Vagina (tissue), 2 donors: ENCODE data around the gene SOX18. TPM values are rescaled to one million over a fixed set of nuclear protein-coding genes. Genes with fewer than 3 reads are reported as not detected.

Source experiments
- DNase-seq, 2 donors: peaks; one replicate each; pipeline ENCODE4 v3.0.0-alpha.2; 2017; ENCODE audit errors: extremely low spot score in 2 of 2
- H3K27ac ChIP-seq: fragments of 200-600 bp; sonication (generic); one replicate; pipeline ENCODE4 v1.5.1; 2019
- H3K27me3 ChIP-seq: fragments of 200-600 bp; sonication (generic); one replicate; pipeline ENCODE4 v1.5.1; 2019
- H3K36me3 ChIP-seq, 2 donors: fragments of 200-600 bp; sonication (generic); one replicate each; pipeline ENCODE4 v1.5.1; 2017 to 2019
- H3K4me1 ChIP-seq: fragments of 200-600 bp; sonication (generic); one replicate; pipeline ENCODE4 v1.5.1; 2019
- H3K4me3 ChIP-seq, 2 donors: fragments of 200-600 bp; sonication (generic); 1 replicate in 1 of 2; 2 replicates in 1 of 2; pipeline ENCODE4 v1.5.1; 2016 to 2019
- H3K9me3 ChIP-seq: fragments of 200-600 bp; sonication (generic); one replicate; pipeline ENCODE4 v1.5.1; 2019
- POLR2A ChIP-seq, 2 donors: fragments of 450-650 bp; IDR thresholded peaks; one replicate each; pipeline ENCODE4 v1.6.1; 2017; ENCODE audit warnings: antibody characterized with exemption in 2 of 2, mild to moderate bottlenecking in 2 of 2, moderate library complexity in 2 of 2
- POLR2AphosphoS5 ChIP-seq, 2 donors: sonication (generic); formaldehyde crosslinking; IDR thresholded peaks; one replicate each; pipeline ENCODE4 v1.9.0; 2017; ENCODE audit warnings: antibody characterized with exemption in 2 of 2, mild to moderate bottlenecking in 2 of 2, low read depth in 1 of 2; ENCODE audit not compliant: insufficient read depth in 1 of 2
- intact Hi-C: fragments of 100-400 bp; cut with DNase I; formaldehyde crosslinking; loops from one replicate; pipeline ENCODE4 v1.15.1; 2023
- total RNA-seq: library from RNA; depleted of rRNA; stranded (reverse); fragments of >200 nt; gene quantifications from one replicate; pipeline ENCODE4 v1.2.3, GENCODE V29; 2016
- TF ChIP-seq, protein P1 (sequence below), 3 experiments: fragments of 450-650 bp in 2 of 3; fragments of 200-600 bp in 1 of 3; sonication (generic) in 1 of 3; IDR thresholded peaks; one replicate each; pipeline ENCODE4 v1.5.1; 2017 to 2019; ENCODE audit warnings: antibody characterized with exemption in 3 of 3, mild to moderate bottlenecking in 2 of 3, moderate library complexity in 2 of 3

Gene SOX18
- total RNA-seq, 1 donor from 2014 or later, result 57.2 TPM

- Histone ChIP-seq H3K4me1 (peaks cover 38% of the 10 kb centered on the region), H3K27me3 (peaks cover 8% of the 10 kb centered on the region), H3K36me3 (no peaks in the 10 kb centered on the region), H3K9me3 (no peaks in the 10 kb centered on the region), H3K4me3 (no peak overlapping the region), H3K27ac (no peak overlapping the region)
- intact Hi-C loops, result no loop called here
- TF ChIP-seq, protein P1, sequence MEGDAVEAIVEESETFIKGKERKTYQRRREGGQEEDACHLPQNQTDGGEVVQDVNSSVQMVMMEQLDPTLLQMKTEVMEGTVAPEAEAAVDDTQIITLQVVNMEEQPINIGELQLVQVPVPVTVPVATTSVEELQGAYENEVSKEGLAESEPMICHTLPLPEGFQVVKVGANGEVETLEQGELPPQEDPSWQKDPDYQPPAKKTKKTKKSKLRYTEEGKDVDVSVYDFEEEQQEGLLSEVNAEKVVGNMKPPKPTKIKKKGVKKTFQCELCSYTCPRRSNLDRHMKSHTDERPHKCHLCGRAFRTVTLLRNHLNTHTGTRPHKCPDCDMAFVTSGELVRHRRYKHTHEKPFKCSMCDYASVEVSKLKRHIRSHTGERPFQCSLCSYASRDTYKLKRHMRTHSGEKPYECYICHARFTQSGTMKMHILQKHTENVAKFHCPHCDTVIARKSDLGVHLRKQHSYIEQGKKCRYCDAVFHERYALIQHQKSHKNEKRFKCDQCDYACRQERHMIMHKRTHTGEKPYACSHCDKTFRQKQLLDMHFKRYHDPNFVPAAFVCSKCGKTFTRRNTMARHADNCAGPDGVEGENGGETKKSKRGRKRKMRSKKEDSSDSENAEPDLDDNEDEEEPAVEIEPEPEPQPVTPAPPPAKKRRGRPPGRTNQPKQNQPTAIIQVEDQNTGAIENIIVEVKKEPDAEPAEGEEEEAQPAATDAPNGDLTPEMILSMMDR (IDR thresholded peaks at IDR 0.05), result no peak
- TF ChIP-seq POLR2A (IDR thresholded peaks at IDR 0.05), result no peak
- TF ChIP-seq POLR2AphosphoS5 (IDR thresholded peaks at IDR 0.05; ENCODE audit: insufficient read depth in 1 of 2, low read depth in 1 of 2), result no peak
- DNase-seq, result no peak
These were observed 2.9 kb upstream of the SOX18 start for GRCh38 chr20:64052326-64052722.

DNA sequence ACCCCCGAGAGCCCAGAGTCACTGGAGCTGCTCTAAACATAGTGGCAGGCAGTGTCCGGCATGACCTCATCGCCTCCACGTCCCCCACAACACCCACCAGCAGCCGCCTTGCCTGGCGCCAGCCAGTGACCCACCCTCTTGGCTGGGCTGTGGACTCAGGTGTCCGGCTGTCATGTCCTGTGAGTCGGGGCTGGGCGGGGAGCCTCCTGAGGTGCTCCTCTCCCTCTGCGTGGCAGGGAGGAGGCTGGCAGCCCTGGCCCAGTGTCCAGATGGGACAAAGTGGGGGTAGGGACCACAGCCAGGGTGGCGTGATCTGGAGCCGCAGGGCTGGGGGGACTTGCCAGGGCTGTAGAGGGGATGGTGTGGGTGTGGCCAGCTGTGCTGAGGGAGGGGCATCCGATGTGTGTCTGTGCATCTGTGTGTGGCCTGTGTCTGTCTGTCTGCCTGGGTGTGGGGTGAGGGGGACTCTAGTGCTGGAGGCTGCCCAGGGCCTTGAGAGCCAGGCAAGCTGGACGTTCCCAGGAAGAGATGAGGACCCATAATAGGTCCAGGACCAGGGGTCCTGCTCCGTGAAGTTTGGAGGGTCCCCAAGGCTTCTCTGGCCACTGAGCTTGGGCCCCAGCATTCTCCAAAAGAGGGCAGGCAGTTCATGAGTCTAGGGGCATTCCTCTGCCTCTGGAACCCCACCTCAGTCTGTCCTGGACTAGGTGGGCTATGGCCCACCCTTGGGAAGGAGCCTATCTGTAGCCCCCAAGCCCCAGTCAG, 2.3 kb upstream of the SOX18 start:
- TF ChIP-seq POLR2AphosphoS5 (IDR thresholded peaks at IDR 0.05; ENCODE audit: insufficient read depth in 1 of 2, low read depth in 1 of 2) (peak in 1 of 2 donors; percentile 30), POLR2A (IDR thresholded peaks at IDR 0.05) (no peak)
- TF ChIP-seq, protein P1 (IDR thresholded peaks at IDR 0.05), result no peak
- H3K36me3 ChIP-seq, result no peaks in the 10 kb centered on the region
- no peak for DNase-seq
- H3K4me1 ChIP-seq, result peaks cover 34% of the 10 kb centered on the region
- H3K27me3 ChIP-seq, result peaks cover 8% of the 10 kb centered on the region
- H3K4me3 ChIP-seq, result no peak overlapping the region
- intact Hi-C loops, result no loop called here
- H3K9me3 ChIP-seq, result no peaks in the 10 kb centered on the region
- H3K27ac ChIP-seq, result peak overlapping the region; percentile 13

DNA sequence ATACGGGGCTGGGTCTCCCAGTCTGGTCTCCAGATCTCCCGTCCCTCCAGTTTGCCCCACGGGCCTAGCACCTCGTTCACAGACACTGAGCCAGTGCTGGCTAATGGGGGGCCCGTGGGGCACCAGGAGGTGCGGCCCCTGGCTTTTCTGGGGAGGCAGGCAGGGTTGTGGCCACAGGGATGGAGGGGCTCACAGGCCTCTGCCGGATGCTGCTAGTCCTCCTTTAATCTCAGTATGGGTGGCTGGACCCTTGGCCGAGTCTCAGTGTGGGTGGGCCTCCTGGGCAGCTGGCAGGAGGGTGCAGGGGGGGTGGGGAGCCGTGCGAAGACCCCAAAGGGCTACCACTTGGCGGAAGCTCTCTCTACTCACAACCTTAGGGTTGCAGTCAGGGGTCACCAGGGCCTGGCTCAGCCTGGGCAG, 1.6 kb upstream of the SOX18 start:
- TF ChIP-seq POLR2A (IDR thresholded peaks at IDR 0.05), result no peak
- TF ChIP-seq POLR2AphosphoS5 (IDR thresholded peaks at IDR 0.05; ENCODE audit: insufficient read depth in 1 of 2, low read depth in 1 of 2), result no peak
- Histone ChIP-seq H3K9me3 (no peaks in the 10 kb centered on the region), H3K27ac (peak overlapping the region; percentile 13), H3K27me3 (peaks cover 8% of the 10 kb centered on the region), H3K4me1 (peaks cover 29% of the 10 kb centered on the region), H3K36me3 (no peaks in the 10 kb centered on the region), H3K4me3 (no peak overlapping the region)
- DNase-seq, result no peak
- intact Hi-C loops, result no loop called here

GRCh38 chr20:64050261-64051032, 1.0 kb upstream of the SOX18 start:
- H3K27me3 ChIP-seq, result peaks cover 8% of the 10 kb centered on the region
- TF ChIP-seq, protein P1 (IDR thresholded peaks at IDR 0.05), result no peak
- TF ChIP-seq POLR2AphosphoS5 (IDR thresholded peaks at IDR 0.05; ENCODE audit: insufficient read depth in 1 of 2, low read depth in 1 of 2) (no peak), POLR2A (IDR thresholded peaks at IDR 0.05) (no peak)
- DNase-seq, result no peak
- intact Hi-C loops, result no loop called here
- H3K27ac ChIP-seq, result peak overlapping the region; percentile 13
- H3K36me3 ChIP-seq, result no peaks in the 10 kb centered on the region
- H3K4me3 ChIP-seq, result peak overlapping the region in 1 of 2 donors; percentile 28
- H3K9me3 ChIP-seq, result no peaks in the 10 kb centered on the region
- H3K4me1 ChIP-seq, result peaks cover 25% of the 10 kb centered on the region

- peak overlapping the region; percentile 28 to 42 for H3K4me3 ChIP-seq
- TF ChIP-seq POLR2A (IDR thresholded peaks at IDR 0.05) (no peak), POLR2AphosphoS5 (IDR thresholded peaks at IDR 0.05; ENCODE audit: insufficient read depth in 1 of 2, low read depth in 1 of 2) (no peak)
- TF ChIP-seq, protein P1 (IDR thresholded peaks at IDR 0.05), result no peak
- no peak for DNase-seq
- H3K27me3 ChIP-seq, result peaks cover 8% of the 10 kb centered on the region
- no peaks in the 10 kb centered on the region for H3K9me3 ChIP-seq
- H3K36me3 ChIP-seq, result no peaks in the 10 kb centered on the region
- H3K4me1 ChIP-seq, result peaks cover 20% of the 10 kb centered on the region
- intact Hi-C loops, result no loop called here
- no peak overlapping the region for H3K27ac ChIP-seq
These were observed 430 bp upstream of the SOX18 start for GRCh38 chr20:64049878-64050260.
